Epithelial cell of prostate (primary cell): ENCODE data around the gene INTS3.
"Not testable (repeated sequence)": the region's sequence is repeated elsewhere in the genome, so short reads cannot be mapped to it uniquely, and the experiment has no call there.

Experiments used
- DNase-seq: peaks from one replicate; pipeline ENCODE4 v3.0.0-alpha.2; 2011; ENCODE audit warnings: low read depth, low spot score
- H3K27ac ChIP-seq: fragments of 450-650 bp; 2 replicates; pipeline ENCODE4 v1.5.1; 2017; ENCODE audit warnings: mild to moderate bottlenecking

The INTS3 gene

DNA sequence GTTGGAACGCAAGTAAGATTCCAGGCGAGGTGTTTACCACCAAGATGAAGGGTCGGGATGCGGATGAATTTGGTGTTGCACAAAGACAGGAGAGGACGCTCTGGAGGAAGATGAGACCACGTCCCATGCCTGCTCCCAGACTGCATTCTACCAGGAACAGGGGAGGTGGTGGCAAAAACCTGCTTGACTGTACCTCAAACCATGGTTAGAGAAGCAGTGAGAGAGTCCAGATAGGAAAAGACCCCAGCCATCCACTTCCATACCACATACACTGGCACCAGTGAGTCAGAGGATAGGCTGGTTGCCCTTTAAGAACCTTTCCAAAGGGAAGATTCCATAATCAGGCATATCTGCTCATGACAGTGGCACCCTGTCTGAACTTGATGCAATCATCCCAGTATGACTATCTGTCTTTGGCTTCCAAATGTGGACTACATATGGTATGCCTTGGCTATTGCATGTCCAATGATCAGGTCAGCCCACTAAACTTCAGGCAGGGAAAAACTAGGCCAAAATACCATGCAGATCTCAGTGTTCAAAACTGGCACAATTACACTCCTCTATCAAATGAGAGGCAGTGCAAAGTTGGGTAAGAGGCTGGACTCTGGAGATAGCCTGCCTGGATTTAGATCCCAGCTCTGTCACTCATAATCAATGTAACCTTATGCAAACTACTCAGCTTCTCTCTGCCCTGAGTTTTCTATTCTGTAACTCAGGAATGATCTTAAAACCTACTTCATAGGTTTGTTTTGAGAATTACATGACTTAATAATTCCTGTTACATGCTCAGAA lies 28.7 kb upstream of the INTS3 start:
- H3K27ac ChIP-seq = no peak overlapping the region
- no peak for DNase-seq

DNA sequence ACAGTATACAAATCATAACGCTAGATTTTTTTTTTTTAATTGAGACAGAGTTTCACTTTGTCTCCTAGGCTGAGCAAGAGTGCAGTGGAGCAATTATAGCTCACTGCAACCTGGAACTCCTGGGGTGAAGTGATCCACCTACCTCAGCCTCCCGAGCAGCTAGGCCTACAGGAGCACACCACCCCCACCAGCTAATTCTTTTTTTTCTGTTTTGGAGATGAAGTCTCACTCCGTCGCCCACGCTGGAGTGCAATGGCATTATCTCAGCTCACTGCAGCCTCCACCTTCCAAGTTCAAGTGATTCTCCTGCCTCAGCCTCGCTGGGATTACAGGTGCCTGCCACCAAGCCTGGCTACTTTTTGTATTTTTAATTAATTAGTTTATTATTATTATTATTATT lies 28.1 kb upstream of the INTS3 start:
- no peak overlapping the region for H3K27ac ChIP-seq
- no peak for DNase-seq

DNA sequence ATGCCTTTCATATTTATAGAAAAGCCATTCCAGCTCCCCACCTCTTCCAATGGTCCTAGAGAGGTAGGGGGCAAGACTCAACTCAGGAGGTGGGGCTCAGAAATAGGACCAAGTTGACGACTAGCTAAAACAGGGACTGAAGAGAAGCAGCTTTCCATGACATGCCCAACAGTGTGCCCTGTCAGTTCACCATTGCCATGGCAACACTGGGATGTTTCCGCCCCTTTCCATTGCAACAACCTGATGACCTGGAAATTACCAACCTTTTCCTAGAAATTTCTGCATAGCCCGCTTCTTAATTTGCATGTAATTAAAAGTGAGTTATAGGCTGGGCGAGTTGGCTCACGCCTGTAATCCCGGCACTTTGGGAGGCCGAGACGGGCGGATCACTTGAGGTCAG lies 22.4 kb upstream of the INTS3 start:
- no peak for DNase-seq

GRCh38 chr1:153711026-153711425 lies 16.8 kb upstream of the INTS3 start:
- no peak overlapping the region for H3K27ac ChIP-seq
- no peak for DNase-seq

More for the DNA sequence above, 22.4 kb upstream of the INTS3 start:
- no peak overlapping the region for H3K27ac ChIP-seq

GRCh38 chr1:153716211-153716610 lies 11.6 kb upstream of the INTS3 start:
- DNase-seq = not testable (repeated sequence)

GRCh38 chr1:153717330-153717729 lies 10.5 kb upstream of the INTS3 start:
- DNase-seq = no peak
- no peak overlapping the region for H3K27ac ChIP-seq

More at GRCh38 chr1:153716211-153716610, 11.6 kb upstream of the INTS3 start:
- not testable (repeated sequence) for H3K27ac ChIP-seq

DNA sequence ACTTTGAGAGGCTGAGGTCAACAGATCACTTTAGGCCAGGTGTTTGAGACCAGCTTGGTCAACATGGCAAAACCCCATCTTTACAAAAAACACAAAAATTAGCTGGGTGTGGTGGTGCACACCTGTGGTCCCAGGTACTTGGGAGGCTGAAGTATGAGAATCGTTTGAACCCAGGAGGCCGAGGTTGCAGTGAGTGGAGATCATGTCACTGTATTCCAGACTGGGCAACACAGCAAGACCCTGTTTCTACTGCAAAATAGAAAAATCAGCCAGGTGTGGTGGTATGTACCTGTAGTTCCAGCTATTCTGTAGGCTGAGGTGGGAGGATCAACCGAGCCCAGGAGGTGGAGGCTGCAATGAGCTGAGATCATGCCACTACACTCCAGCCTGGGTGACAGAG lies 4.2 kb upstream of the INTS3 start:
- no peak overlapping the region for H3K27ac ChIP-seq
- DNase-seq = no peak

- H3K27ac ChIP-seq, DNase-seq: not testable (repeated sequence)
These were observed 3.2 kb upstream of the INTS3 start for GRCh38 chr1:153724634-153725033.

DNA sequence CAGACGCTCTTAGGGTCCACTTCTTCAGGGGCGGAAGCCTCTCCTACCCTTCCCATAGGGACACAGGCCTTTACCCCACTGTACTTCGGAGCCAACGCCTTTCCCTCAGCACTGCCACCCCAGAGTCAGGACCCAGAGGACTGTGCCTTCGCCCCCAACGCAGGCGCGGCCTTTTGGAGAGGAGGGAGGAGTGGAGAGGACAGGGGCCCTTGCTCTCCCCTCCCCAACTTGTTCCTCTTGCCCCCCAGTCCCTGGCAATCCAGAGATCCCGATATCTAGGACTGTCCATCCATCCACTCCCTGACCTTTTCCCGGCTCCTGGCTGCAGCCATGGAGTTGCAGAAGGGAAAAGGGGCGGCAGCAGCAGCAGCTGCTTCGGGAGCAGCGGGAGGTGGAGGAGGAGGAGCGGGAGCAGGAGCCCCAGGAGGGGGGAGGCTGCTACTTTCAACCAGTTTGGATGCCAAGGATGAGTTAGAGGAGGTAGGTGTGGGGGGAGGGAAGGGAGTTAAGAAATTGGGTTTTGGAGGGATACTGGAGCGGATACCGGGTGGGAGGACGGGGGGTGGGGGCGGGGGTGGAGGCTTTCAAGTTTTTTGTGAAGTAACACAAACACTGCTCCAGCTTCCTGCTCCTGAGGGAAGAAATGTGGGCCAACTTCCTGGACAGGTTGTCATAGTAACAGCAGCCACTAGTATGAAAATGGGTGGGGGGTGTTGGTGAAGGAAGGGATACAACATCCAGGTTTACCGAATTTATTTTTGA lies 636 bp downstream of the INTS3 start:
- no peak for DNase-seq
- peak overlapping the region; percentile 79 for H3K27ac ChIP-seq

DNA sequence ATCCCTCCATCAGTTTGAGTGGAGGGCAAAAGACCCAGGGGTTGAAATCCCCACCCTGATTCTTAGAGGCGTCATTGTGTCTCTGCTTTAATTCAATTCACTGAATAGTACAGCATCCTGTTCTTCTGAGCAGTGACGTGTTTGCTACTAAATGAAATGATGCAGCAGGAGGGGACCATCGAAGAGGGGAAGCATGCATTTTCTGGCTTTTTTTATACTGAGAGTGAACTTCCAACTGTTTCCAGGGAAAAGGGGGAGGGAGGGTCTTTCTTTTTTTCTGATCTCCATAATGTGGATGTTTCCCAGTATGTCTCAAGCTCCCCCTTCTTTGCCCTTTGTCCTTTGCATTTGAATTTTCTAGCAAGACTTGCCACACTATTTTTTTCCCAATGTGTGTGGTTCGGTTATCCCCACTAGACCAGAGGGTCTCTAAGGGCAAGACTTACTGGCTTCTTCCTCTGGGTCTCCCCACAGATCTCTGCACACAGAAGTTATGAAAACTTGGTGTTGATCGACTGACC lies 2.7 kb downstream of the INTS3 start:
- H3K27ac ChIP-seq = no peak overlapping the region
- DNase-seq = no peak

DNA sequence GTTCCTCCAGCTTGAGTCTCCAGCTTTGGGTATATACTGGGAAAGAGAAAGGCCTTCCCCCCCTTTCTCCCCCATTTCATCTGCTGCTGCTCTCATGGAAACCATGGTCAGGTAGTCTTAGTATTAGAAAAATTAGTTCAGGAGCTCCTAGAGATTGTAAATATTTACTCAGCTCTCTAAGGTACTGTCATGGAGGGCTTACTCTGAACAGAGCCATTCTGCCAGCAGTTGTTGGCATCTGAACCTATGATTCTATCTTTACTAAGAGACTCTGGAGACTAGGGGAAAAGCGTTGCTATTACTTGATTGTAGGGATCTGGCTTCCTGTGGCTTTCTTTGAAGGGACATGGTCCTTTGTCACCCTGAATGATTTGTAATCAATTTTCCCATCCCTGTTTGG lies 6.1 kb downstream of the INTS3 start:
- DNase-seq = no peak
- no peak overlapping the region for H3K27ac ChIP-seq

DNA sequence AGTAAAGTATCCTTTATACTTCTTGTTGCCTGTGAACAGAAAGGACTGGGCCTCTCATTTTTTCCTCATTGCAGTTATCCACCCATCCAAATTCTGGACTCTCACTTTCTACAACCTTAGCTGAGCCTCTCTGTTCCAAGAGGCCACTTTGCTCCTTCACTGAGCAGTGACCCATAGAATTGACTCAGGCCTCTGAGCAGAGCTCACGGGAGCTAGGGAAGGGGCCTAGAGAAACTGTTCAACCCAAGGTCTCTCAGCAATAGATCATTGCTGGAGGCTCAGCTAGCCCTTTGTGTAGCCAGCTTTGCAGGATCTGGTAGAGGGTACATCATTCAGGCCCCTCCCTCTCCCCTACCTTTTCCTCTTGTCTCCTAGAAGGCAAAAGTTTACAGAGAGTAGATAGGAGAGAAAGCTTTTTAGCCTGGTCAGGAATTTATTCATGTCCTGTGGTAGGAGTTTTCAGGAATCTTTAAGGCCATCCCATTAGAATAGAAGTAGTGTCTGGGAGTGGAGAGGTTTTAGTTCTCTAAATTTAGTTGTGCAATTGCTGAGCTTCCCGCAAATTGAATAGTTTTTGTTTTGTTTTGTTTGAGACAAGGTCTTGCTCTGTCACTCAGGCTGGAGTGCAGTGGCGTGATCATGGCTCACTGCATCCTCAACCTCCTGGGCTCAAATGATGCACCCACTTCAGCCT lies 6.7 kb downstream of the INTS3 start:
- DNase-seq = no peak
- H3K27ac ChIP-seq = no peak overlapping the region

DNA sequence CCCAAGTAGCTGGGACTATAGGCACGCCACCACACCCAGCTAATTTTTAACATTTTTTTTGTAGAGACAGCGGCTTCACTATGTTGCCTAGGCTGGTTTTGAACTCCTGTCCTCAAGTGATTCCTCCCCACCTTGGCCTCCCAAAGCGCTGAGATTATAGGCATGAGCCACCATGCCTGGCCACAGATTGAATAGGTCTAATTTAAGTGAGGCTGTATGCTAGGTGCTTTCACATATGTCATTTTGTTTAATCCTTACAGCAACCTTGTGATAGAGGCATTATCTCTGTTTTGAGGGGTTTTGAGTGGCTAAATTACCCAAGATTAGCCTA lies 7.2 kb downstream of the INTS3 start:
- no peak overlapping the region for H3K27ac ChIP-seq
- DNase-seq = no peak

DNA sequence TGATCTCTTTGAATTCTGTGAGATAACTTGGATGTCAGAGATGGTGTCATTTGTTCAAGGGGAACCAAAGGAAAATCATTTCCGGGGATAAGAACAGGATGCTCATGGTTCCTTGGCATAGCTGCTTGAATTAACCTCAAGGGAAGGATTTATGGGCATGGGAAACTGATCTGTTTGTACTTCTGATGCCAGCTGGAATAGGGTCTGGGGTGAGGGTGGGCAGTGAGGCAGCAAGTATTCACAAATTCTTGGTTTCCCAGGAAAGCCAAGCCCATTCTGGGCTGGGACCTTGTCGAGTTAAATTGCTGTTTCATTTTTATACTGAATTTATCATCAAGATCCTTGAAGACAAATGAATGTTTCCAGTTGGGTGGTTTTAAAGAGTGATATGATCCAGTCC lies 14.1 kb downstream of the INTS3 start:
- H3K27ac ChIP-seq = peak overlapping the region; percentile 37
- no peak for DNase-seq

- peak; percentile 27 for DNase-seq
- H3K27ac ChIP-seq = peak overlapping the region; percentile 37
These were observed 14.7 kb downstream of the INTS3 start for GRCh38 chr1:153742411-153743142.

GRCh38 chr1:153745417-153745816 lies 17.6 kb downstream of the INTS3 start:
- H3K27ac ChIP-seq = no peak overlapping the region
- DNase-seq = no peak

DNA sequence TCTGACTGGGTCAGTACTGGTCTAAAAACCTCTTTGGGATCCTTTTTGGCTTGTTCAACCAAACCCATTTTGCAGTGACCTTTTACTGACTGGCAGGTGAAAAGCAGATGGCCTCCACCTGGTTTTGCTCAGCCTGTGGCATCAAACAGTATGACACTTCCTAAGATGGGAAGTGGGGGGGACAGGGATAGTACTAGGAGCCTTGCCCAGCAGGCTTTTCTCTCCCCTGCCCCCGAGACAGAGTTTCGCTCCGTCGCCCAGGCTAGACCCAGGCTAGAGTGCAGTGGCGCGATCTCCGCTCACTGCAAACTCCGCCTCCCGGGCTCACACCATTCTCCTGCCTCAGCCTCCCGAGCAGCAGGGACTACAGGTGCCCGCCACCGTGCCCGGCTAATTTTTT lies 18.3 kb downstream of the INTS3 start:
- no peak overlapping the region for H3K27ac ChIP-seq
- DNase-seq = no peak

DNA sequence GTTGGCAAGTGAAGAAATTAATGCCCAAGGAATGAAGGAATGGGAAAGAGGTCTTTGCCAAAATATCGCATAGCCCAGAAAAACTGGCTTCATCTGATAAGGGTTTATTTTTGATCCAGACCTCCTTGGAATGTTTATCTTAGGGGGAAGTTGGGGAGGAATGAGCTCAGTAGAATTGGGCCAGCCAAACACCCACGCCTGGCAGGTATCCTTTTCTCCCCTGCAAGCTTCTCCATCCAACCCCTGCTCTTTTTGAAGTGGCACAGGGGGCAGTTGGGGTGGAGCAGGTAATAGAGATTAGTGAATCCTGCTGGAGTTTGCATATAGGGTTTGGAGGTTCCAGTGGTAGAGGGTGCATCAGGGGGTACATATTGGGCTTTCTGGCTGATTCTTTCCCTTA lies 21.1 kb downstream of the INTS3 start:
- H3K27ac ChIP-seq = no peak overlapping the region
- no peak for DNase-seq

DNA sequence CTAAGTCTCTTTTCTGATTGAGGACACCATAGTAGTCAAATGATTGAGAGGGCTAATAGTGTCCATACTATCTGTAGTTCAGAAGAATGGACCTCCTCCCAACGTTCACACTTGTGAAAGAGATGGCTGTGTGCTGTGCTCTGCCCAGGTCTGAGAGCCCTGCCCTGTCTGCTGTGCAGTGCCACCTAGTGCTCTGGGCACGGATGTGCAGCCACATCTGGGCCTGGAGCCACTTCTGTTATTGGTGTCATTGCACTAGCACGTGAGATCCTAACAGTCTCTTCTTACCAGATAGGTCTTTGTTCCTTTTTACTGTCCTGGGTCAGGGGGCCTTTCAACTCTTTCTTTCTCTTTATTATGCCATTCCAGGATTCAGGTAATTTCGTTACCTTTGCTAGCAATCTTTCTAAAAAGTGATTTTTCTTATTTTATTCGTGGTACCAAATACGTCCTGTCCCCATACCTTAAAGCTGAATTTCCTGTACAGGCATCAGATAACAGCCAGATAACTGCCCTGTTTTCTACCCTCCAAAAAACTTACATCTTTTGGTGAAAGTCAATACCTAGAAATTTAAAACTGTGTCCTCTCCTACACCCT lies 21.7 kb downstream of the INTS3 start:
- DNase-seq = no peak
- no peak overlapping the region for H3K27ac ChIP-seq
